Left lobe of liver (tissue), 2 donors: ENCODE measurements around the gene SEC61A1. TPM values are rescaled to one million over a fixed set of nuclear protein-coding genes. Genes with fewer than 3 reads are reported as not detected.

ENCODE experiments used
- ATAC-seq: fragments of 200-7000 bp; cut with Tn5 transposase; one replicate; pipeline ENCODE4 v1.9.1; 2020; ENCODE audit warnings: mild to moderate bottlenecking, moderate library complexity
- DNase-seq: peaks from one replicate; pipeline ENCODE4 v3.0.0-alpha.2; 2020; ENCODE audit warnings: low spot score
- total RNA-seq: library from RNA; stranded (reverse); gene quantifications from one replicate; pipeline ENCODE4 v1.2.1, GENCODE V29; 2021
- donor health status: DM: no; HTN: no; CAD: no; lungs with moderate emphysema.
- donor health status: DM: no; HTN: yes; CAD: no.

SEC61A1 gene
- total RNA-seq: 152 TPM

GRCh38 chr3:128051837-128052594 lies at the start of gene SEC61A1:
Gene SEC61A1 (plus strand): TSS chr3:128052437. CDS start chr3:128052553, 116 bp downstream.
- ATAC-seq: peak; percentile 93
- peak; percentile 96 for DNase-seq

DNA sequence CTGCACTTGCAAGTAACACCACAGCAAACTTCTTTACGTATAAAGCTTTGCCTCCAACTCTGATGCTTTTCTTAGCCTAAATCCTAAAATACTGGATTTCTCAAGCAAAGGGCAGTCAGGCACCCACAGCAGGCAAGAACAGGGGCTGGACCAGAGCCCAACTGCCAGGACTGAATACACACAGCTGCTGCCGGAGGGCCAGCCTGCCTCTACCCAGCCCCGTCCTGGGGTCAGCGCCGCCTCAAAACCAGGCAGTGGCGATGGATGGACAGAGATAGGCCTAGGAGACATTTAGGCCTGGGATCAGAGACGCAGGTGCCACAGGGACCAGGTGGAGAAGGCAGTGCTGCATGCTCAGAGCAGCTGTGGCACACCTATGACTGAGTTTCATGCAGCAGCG lies 47.6 kb upstream of the SEC61A1 start:
- peak; percentile 85 for ATAC-seq

GRCh38 chr3:128006061-128007032 lies 45.9 kb upstream of the SEC61A1 start:
- DNase-seq (no peak), ATAC-seq (no peak)

More for the DNA sequence above, 47.6 kb upstream of the SEC61A1 start:
- DNase-seq: peak; percentile 70

DNA sequence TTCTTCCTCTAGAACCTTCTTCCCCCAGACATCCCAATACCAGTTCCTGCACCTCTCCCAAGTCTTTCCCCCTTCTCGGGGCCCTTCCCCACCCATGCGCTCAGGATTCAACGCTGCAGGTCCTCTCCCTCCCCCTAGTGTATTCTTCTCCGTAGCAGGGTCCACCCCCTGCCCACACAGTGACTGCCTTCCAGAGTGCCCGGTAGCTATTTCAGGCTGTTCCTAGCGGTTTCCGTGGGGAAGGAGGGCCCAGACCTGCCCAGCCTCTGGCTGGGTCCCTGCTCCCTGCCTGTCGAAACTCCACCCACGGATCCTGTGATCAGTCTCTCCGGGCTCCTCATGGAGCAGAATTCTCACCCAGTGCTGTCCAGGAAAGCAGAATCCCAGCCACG lies 45.2 kb upstream of the SEC61A1 start:
- DNase-seq: no peak
- no peak for ATAC-seq

- DNase-seq: peak; percentile 62
- peak; percentile 76 for ATAC-seq
Measured at GRCh38 chr3:128009952-128010846, 42.0 kb upstream of the SEC61A1 start.

DNA sequence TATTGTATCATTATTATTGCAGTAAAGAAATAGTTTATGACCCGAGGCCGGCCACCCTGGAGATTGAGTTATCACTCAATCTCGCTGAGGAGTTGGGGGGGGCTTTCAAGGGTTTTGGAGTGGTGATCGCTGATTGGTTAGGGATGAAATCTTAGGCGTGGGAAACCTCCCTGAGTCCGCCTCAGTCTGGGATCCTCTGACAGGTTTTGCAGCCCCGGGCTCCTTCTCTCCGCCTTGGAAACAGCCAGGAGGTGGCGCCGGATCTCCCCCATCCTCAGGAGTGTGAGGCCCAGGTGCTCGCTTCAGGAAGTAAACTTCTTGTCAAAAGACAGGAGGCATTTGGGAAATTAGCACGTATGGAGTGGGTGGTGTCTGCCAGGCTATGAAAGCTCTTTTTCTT lies 41.1 kb upstream of the SEC61A1 start:
- ATAC-seq: peak; percentile 62
- no peak for DNase-seq

- no peak for DNase-seq
- ATAC-seq: no peak
Measured at GRCh38 chr3:128012050-128012449, 40.2 kb upstream of the SEC61A1 start.

DNA sequence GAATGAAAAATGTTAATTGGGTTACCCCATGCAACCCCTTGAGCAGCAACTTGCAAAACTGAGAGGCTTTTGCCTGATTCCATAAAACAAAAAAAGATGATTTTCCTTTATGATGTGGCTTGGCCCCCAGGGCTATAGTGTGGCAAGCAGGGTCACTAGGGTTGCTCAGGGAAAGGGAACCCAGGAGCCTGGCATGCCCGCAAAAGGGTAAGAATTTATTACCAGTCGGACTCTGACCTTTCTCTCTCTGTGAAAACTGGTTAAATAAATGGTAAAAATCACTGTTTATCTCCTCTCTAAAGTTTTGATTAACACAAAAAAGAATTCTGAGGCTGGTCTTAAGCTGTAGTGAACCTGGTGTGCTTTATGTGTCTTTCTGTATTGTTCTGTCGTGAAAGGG lies 37.7 kb upstream of the SEC61A1 start:
- ATAC-seq (peak; percentile 45), DNase-seq (no peak)

- no peak for ATAC-seq
- DNase-seq: no peak
Measured at GRCh38 chr3:128016502-128016901, 35.7 kb upstream of the SEC61A1 start.

- DNase-seq (no peak), ATAC-seq (no peak)
Measured at GRCh38 chr3:128021768-128022372, 30.4 kb upstream of the SEC61A1 start.

DNA sequence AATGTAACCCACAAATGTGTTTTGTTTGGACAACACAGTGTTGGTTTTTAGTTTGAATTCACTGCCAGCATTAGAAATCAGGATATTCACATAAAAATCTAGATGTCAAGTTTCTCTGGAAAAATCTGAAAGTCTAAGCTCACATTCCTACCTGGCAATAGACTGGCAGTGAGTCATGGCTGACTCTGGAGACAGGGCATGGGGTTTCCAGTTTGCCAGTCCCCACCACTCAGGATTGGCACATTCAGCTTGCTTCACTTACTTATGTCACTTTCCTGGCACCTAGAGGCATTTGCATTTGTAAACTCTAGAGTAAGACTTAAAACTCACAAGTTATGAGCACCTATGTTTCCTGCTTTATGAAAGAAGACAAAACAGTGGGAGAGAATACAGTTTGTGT lies 19.1 kb upstream of the SEC61A1 start:
- no peak for DNase-seq
- ATAC-seq: peak; percentile 36

GRCh38 chr3:128036119-128036518 lies 16.1 kb upstream of the SEC61A1 start:
- ATAC-seq: peak; percentile 81
- no peak for DNase-seq

DNA sequence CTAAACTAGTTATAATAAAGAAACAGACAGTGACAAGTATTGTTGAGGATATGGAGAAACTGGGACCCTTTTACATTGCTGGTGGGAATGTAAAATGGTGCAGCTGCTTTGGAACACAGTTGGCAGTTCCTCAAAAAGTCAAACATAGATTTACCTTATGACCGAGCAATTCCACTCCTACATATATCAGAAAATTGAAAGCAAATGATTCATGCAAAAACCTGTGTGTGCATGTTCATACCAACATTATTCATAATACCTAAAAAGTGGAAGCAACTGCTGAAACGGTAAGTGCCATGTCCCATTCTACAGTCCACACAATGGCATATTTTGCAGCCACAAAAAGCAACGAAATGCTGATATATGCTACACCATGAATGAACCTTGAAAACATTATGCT lies 12.2 kb upstream of the SEC61A1 start:
- no peak for ATAC-seq
- DNase-seq: no peak

GRCh38 chr3:128040660-128041059 lies 11.6 kb upstream of the SEC61A1 start:
- ATAC-seq (no peak), DNase-seq (no peak)

DNA sequence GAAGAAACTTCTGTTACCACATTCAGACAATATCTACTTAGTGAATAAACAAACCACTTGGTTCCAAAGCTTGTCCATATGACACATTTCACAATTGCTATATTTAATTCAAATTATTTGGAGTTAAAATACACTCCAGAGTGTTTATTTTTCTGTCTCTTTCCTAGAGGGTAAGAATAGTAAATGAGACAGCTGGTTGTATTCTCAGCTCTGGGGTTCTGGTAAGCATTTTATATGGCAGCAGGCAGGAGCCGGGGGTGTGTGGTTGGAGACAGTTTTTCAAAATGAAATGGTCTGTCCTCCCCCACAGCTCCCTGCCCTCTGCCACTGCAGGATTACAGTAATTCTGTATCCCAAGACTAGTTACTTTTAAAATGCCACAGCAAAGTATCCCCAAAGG lies 10.9 kb upstream of the SEC61A1 start:
- ATAC-seq: no peak
- no peak for DNase-seq

DNA sequence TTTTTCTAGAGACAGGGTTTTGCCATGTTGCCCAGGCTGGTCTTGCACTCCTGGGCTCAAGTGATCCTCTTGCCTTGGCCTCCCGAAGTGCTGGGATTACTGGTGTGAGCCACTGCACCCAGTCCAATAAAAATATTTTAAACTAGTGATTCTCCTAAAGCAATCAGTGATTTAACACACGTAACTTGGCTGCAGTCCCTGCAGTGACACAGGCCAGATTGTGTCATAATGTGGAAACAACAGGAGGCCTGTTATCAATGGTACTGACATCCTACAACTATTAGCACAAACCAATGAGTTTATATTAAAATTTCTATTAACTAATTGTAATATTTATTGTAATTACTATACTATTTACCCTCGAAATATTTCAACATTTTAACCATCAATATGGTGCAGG lies 1.6 kb upstream of the SEC61A1 start:
- DNase-seq (peak; percentile 82), ATAC-seq (peak; percentile 29)

DNA sequence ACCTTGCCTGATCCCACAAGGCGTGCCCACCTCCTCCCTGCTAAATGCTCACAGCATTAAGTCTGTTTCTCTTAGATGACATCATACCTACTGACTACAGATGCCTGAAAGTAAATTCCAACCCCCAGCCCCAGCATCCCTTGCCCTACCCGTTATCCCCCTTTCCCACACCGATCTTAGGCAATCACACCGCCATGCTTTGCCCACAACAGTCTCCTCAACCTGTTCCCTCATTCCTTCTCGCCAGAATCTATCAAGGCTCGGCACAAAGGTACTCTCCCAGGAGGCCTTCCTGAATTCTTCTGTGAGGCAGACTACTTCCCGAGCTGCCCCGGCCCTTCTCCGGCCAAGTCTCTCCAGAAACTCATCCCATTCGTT lies 789 bp upstream of the SEC61A1 start:
- peak; percentile 2 for ATAC-seq
- no peak for DNase-seq

DNA sequence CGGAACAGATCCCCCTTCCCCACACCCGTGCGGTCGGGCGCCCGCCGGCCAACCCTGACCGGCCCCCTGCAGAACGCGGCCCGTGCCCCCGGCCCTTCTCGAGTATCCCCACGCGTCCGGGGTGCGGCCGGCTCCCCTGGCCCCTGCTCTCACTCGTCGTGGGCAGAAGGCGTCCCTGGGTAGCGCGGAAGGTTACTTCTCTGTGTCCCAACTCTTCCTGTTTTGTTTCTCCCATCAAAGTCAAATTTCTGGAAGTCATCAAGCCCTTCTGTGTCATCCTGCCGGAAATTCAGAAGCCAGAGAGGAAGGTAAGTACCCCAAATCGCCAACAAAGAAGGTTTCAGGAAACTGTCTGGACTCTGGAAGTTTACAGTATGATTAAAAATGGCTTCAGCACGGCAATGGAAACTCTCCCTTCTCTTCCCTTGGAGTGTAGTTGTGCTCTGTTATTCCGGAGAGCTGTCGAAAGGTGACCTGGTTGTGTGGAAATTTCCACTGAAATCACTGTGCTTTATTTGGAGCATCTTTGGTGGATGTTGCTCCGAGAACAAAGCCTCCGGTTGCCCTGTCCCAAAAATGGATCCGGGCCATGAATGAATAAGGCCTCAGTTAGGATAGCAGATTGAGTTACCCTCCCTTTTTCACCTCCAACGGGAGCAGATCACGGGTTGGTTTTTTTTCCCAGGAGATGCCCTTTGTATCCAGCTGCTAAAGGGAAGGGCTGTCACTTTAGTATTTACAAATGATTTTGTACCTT lies 536 bp downstream of the SEC61A1 start:
- peak; percentile 53 for DNase-seq
- peak; percentile 43 for ATAC-seq

GRCh38 chr3:128053614-128054013 lies 1.4 kb downstream of the SEC61A1 start:
- DNase-seq (no peak), ATAC-seq (no peak)

DNA sequence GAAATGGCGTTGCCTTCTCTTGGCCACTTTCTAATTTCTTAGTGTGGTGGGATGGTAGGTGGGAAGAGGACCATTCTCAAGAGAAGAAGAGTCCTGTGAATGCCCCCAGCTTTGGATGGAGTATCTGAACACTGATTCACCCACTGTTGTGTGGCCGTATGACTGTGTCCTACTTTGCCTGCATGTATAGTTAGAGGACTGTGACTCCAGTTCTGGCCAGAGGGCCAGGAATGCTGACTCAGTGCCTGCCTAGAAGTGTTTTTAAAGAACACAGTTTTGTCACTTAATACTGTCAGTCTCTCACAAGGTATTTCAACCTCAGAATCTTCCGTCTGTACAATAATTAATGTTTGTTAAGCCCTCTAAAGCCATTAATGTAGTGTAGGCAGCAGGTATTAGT lies 2.1 kb downstream of the SEC61A1 start:
- DNase-seq (no peak), ATAC-seq (no peak)
